ENCODE results near the gene NRN1L.
A peak's percentile ranks its signal among the peaks of the same experiment; 100 is the strongest.
"Not testable (repeated sequence)": the region's sequence is repeated elsewhere in the genome, so short reads cannot be mapped to it uniquely, and the experiment has no call there.

Gene NRN1L

GRCh38 chr16:67883872-67884261 is 818 bp upstream of the NRN1L start:
- DNase-seq: peak; percentile 72 to 74

- no peak for DNase-seq
These were observed 860 bp downstream of the NRN1L start for GRCh38 chr16:67885545-67885944.

GRCh38 chr16:67885976-67886375 is 1.3 kb downstream of the NRN1L start:
- DNase-seq: no peak

GRCh38 chr16:67886387-67886786 is 1.7 kb downstream of the NRN1L start:
- no peak for DNase-seq

GRCh38 chr16:67888331-67888730 is 3.6 kb downstream of the NRN1L start:
- DNase-seq: no peak

GRCh38 chr16:67892375-67892774 is 7.7 kb downstream of the NRN1L start:
- no peak for DNase-seq

- peak; percentile 97 for DNase-seq
These were observed 8.4 kb downstream of the NRN1L start, which contains the start of gene PSKH1 for GRCh38 chr16:67892899-67893742. PSKH1 (plus strand) TSS chr16:67893254; CDS start chr16:67908750, 15,496 bp downstream.

- DNase-seq: no peak
These were observed 9.2 kb downstream of the NRN1L start for GRCh38 chr16:67893743-67894399.

- no peak for DNase-seq
These were observed 12.5 kb downstream of the NRN1L start for GRCh38 chr16:67897231-67897630.

GRCh38 chr16:67901734-67902133 is 17.0 kb downstream of the NRN1L start:
- DNase-seq: no peak

GRCh38 chr16:67902831-67903230 is 18.1 kb downstream of the NRN1L start:
- DNase-seq: no peak

GRCh38 chr16:67907397-67908180 is 22.9 kb downstream of the NRN1L start:
- no peak for DNase-seq

- DNase-seq: no peak
These were observed 24.5 kb downstream of the NRN1L start for GRCh38 chr16:67909056-67909742.

- DNase-seq: no peak
These were observed 25.5 kb downstream of the NRN1L start for GRCh38 chr16:67910158-67910557.

GRCh38 chr16:67914758-67915495 is 30.2 kb downstream of the NRN1L start:
- DNase-seq: no peak

- DNase-seq: not testable (repeated sequence)
These were observed 30.7 kb downstream of the NRN1L start for GRCh38 chr16:67915496-67915769.

GRCh38 chr16:67915831-67916723 is 31.4 kb downstream of the NRN1L start:
- no peak for DNase-seq

- DNase-seq: no peak
These were observed 32.6 kb downstream of the NRN1L start for GRCh38 chr16:67917140-67917851.

GRCh38 chr16:67917852-67918236 is 33.2 kb downstream of the NRN1L start:
- DNase-seq: peak; percentile 50 to 62

GRCh38 chr16:67919622-67920221 is 35.0 kb downstream of the NRN1L start:
- no peak for DNase-seq

All from activated CD4-positive, alpha-beta T cell treated with anti-CD3 and anti-CD28 coated beads, Interleukin-2, amount 50 U/mL, for 48 hours (primary cell).